ENCODE data around the gene URB1. TPM values are rescaled to one million over a fixed set of nuclear protein-coding genes. Genes with fewer than 3 reads are reported as not detected.

The URB1 gene
- polyA plus RNA-seq, 2 of the 4 experiments (the other 2 are of a cell fraction) = 8.7 to 10.1 TPM

- H3K4me2 ChIP-seq = no peak overlapping the region
Observed at GRCh38 chr21:32337206-32337605, 55.6 kb downstream of the URB1 start.

More at GRCh38 chr21:32337206-32337605, 55.6 kb downstream of the URB1 start:
- no peak overlapping the region for H3K4me3 ChIP-seq
- POLR2A ChIA-PET = no interaction called here
- no peak for DNase-seq (ENCODE audit: low read depth in 1 of 2, low spot score in 1 of 2)
- CTCF ChIA-PET = interaction anchor here (2.1 kb wide), 1 partner anchor 264 kb away, joined by 7 read pairs; no protein-coding TSS in a partner anchor
- H3K4me1 ChIP-seq = peaks cover 17% of the 10 kb centered on the region; the same call in 2 of the 3 replicates
- no peaks in the 10 kb centered on the region for H3K9me3 ChIP-seq
- 100% methylated on average over 5 of the region's 8 CpGs for WGBS (ENCODE audit: missing lambda C conversion rate)
- no peak; a peak in 1 of 6 replicates for ATAC-seq
- TF ChIP-seq NR3C1 (IDR thresholded peaks at IDR 0.05) = no peak
- TF ChIP-seq FOSL2 (IDR thresholded peaks at IDR 0.05) = no peak
- TF ChIP-seq FOSL2 (CRISPR knock-in tag; IDR thresholded peaks at IDR 0.05) = no peak
- TF ChIP-seq RCOR1 (IDR thresholded peaks at IDR 0.05; ENCODE audit: low read depth, low read length) = no peak
- no peak for TF ChIP-seq RARB (CRISPR knock-in tag; IDR thresholded peaks at IDR 0.05)
- no peak for TF ChIP-seq HMGXB4 (CRISPR knock-in tag; IDR thresholded peaks at IDR 0.05; ENCODE audit: borderline replicate concordance)
- TF ChIP-seq SREBF2 (IDR thresholded peaks at IDR 0.05) = no peak
- TF ChIP-seq HEYL (CRISPR knock-in tag; IDR thresholded peaks at IDR 0.05) = no peak
- no peak for TF ChIP-seq ZNF302 (CRISPR knock-in tag; IDR thresholded peaks at IDR 0.05)
- no peak for TF ChIP-seq MAFK (IDR thresholded peaks at IDR 0.05; ENCODE audit: partially characterized antibody)
- no peak for TF ChIP-seq RAD21 (conservative IDR thresholded peaks at IDR 0.05 in 1 of 2, IDR thresholded peaks at IDR 0.05 in 1 of 2)
- TF ChIP-seq ELK1 (IDR thresholded peaks at IDR 0.05; ENCODE audit: low read depth, low read length) = no peak
- no peak for TF ChIP-seq JUN (IDR thresholded peaks at IDR 0.05)
- no peak for TF ChIP-seq REST (IDR thresholded peaks at IDR 0.05)
- no peak for TF ChIP-seq SMC3 (IDR thresholded peaks at IDR 0.05)
- TF ChIP-seq BCL3 (IDR thresholded peaks at IDR 0.05) = no peak
- TF ChIP-seq CHD4 (IDR thresholded peaks at IDR 0.05; ENCODE audit: borderline replicate concordance) = no peak
- TF ChIP-seq E2F6 (IDR thresholded peaks at IDR 0.05; ENCODE audit: borderline replicate concordance, low read depth) = no peak
- peak overlapping the region in 1 of 2 experiments; percentile 31; a peak in 1 of 6 replicates for H3K27ac ChIP-seq
- no peak for FAIRE-seq

Measured in A549 (cell line).